Brain pericyte (primary cell): ENCODE data around the gene SMARCA1.
"Not testable (repeated sequence)": the region's sequence is repeated elsewhere in the genome, so short reads cannot be mapped to it uniquely, and the experiment has no call there.

ENCODE experiments used
- DNase-seq: peaks from one replicate; pipeline ENCODE4 v3.0.0-alpha.2; 2012; ENCODE audit warnings: low read depth, low spot score

Gene SMARCA1, protein sequence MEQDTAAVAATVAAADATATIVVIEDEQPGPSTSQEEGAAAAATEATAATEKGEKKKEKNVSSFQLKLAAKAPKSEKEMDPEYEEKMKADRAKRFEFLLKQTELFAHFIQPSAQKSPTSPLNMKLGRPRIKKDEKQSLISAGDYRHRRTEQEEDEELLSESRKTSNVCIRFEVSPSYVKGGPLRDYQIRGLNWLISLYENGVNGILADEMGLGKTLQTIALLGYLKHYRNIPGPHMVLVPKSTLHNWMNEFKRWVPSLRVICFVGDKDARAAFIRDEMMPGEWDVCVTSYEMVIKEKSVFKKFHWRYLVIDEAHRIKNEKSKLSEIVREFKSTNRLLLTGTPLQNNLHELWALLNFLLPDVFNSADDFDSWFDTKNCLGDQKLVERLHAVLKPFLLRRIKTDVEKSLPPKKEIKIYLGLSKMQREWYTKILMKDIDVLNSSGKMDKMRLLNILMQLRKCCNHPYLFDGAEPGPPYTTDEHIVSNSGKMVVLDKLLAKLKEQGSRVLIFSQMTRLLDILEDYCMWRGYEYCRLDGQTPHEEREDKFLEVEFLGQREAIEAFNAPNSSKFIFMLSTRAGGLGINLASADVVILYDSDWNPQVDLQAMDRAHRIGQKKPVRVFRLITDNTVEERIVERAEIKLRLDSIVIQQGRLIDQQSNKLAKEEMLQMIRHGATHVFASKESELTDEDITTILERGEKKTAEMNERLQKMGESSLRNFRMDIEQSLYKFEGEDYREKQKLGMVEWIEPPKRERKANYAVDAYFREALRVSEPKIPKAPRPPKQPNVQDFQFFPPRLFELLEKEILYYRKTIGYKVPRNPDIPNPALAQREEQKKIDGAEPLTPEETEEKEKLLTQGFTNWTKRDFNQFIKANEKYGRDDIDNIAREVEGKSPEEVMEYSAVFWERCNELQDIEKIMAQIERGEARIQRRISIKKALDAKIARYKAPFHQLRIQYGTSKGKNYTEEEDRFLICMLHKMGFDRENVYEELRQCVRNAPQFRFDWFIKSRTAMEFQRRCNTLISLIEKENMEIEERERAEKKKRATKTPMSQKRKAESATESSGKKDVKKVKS

DNA sequence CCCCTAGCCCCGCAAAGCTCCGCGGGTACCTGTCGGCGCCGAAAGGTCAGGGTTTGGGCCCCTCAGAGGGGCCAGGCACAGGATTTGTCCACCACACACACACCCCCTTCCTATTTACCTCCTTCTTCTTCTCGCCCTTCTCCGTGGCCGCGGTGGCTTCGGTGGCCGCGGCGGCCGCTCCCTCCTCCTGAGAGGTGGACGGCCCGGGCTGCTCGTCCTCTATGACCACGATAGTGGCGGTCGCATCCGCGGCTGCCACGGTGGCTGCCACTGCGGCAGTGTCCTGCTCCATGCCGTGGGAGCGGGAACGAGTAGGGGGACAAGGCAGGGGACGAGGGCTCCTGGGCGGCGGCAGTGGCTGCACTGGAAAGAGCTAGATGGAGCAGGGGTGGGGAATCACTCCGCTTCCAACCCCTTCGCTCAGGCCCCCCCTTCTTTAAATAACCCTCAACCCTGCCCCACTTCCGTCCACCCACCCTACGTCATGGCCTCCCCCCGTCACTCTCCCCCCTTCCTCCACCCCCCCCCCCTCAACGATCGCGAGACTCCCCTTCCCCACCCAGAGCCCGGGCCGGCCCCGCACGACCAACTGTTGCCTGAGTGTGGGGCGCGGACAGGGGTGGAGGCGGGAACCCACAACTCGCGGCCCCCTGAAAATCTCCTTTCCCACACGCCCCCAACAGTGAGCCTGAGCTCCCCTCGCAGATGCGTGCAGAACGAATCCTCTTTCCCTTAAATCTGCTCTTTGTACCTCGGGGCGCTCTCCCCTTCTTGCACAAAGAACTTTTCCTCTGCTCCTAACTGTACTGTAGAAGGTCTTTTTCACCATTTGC lies at the start of gene SMARCA1:
Gene SMARCA1 (minus strand): TSS at position 412 of the 833 bp plus-strand sequence. CDS start 120 bp downstream, at position 292.
- DNase-seq: no peak

DNA sequence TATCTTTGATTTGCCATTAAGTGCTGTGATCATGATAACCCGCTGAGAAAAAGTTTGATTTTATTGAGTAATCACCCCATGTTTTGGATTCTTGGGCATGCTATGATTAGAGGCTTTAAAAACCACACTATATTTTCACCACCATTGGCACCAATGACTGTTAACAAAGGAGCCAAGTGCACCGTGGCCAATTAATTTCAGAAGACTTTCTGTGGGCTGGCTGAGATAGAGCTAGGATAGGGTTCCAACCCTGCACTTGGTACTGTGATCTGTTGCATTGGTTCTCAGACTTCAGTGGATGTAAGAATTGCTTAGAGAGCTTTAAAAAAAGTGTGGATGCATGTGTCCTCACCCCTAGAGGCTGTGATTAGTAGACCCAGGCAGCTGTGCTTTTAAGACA lies 49.1 kb upstream of the SMARCA1 start:
- DNase-seq: no peak

DNA sequence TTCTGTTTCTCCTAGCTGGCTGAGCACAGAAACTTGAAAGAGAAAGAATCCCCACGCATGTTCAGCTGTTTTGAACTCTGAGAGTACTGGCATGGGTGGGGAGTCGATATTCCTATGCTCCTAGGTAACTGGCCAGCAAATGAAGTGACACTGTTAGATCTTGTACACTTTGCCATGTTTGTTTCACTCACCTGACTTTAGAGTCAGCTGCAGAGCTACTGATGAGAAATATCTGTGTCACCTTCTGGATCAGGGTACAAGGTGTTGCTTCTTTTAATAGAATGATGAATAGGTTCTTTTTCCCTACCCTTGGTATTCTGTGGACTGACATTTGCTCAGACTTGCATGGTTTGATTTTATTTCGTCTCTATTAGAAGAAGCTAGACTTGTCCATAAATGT lies 45.1 kb upstream of the SMARCA1 start:
- no peak for DNase-seq

DNA sequence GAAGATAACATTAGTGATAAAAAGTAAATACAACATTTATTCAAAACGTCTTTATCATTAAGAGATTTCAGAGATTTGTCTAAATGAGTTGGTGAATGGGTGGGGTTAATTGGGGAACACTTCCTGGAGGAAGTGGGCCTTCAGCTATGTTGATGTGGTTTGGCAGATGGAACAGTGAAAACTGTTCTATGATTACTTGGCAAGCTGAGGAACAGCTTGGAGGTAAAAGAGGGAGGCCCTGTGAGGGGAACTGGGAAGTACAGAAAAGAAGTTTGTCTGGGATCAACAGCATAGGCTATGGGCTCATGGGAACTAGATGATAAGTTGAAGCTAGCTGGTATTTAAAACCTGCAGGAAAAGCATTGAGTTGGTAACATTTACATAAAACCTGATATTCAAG lies 42.8 kb upstream of the SMARCA1 start:
- no peak for DNase-seq

DNA sequence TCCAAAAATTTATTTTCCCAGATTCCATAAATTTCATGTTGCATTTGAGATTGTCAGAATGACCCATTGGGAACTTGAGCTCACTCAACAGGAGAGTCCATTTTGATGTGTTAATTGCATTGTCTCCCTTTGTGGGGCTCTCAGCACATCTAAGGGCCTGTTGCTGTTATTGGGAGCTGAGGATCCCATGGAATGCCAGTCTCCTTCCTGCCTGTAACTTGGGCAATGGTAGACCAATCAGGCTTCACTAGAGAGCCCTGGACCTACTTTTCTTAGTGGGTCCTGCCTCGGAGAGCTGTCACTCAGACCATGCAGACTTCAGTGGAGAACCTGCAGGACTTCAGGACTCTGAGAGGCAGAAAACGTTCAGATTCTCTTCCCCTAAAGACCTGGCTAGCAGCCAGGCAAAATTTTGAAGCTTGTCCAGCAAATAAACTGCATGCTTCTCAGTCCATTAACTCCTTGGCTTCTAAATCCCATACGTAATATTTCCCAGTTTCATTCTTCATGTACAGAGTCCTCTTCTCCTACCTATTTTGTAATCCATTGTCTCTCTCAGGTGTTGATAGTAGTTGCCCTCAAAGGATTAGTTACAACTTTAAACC lies 41.9 kb upstream of the SMARCA1 start:
- no peak for DNase-seq

DNA sequence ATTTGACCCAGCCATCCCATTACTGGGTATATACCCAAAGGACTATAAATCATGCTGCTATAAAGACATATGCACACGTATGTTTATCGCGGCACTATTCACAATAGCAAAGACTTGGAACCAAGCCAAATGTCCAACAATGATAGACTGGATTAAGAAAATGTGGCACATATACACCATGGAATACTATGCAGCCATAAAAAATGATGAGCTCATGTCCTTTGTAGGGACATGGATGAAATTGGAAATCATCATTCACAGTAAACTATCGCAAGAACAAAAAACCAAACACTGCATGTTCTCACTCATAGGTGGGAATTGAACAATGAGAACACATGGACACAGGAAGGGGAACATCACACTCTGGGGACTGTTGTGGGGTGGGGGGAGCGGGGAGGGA lies 41.1 kb upstream of the SMARCA1 start:
- not testable (repeated sequence) for DNase-seq

DNA sequence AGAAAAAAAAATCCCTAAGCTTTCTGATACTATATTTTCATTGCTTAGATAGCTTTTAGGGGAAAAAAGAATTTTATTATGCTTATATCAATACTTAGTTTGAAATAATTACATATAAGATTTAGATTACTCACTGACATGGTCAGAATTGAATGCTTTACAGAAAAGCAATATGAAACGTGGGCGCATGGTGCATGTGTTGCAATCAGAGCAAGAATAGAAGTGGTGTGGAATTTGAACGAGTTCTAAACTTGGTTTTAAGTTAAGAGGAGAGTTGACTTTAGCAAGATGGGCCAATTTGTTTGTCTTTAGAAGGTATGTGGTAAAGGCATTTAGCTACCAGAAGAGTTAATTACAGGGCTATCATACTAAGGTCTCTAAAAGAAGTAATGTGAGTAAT lies 38.2 kb upstream of the SMARCA1 start:
- DNase-seq: no peak

DNA sequence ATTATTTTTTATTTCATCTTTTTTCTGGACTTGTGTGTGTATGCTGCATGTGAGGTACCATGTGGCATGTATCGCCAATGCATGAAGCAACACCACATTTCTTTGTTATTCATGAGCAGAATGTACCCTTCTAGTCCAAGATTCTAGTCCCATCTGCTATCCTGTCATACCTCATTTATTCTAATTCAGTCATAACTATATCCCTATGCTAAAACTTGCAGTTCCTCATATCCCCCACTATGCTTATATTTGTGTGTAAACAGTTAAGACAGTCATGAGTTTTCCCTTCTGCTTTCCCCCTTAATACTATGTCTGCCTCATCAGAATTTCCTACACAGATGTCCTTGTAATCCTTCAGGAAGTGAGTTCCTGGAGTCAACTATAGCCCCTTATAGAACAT lies 36.5 kb upstream of the SMARCA1 start:
- DNase-seq: no peak

DNA sequence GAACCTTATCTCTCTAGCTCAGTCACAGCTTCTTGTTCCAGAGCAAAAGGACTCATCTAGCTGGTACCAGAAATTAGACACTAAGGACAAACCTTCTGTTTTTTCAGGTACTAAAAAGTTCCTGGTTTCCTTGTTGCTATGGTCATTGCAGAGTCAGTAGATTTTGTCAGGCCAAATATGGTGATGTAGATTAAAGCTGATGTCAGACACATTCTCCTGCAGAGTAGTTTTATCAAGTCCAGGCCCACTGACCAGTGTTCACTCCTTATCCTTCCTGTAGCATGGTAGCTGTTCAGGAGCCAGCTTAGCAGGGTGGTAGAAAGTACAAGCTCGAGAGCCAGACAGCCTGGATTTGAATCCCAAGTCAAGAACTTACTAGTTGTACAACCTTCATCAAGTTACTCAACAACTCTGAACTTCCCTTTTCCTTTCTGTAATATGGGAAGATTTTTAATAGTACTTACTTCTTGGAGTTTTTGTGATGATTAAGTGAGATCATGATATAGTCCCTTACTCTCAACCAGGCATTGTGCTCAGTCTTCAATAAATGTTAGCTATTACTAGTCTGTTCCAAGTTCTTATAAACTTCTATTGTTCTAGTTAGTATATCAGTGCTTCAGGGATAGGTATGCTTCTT lies 34.7 kb upstream of the SMARCA1 start:
- DNase-seq: no peak

DNA sequence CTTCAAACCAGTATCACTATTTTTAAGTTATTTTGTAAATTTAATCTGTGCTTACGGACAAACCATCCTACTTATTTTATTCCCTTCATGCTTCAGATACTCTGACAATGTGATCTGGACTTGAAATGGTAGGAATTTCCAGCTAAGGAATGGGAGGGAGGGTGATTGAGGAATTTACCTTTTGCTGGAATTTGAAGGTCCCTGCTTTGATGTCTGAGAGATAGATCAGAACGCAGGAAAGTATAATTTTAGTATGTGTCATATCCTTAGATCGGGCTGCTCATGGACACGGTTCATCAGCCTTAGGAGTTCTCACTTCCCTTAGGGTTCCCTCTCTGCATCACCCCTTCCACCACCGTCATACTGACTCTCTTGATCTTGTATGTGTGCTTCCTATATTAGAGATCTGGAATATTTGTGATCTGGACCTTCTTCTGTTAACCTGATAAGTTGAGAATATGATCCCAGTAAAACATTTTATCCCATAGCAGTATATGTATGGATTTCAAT lies 33.6 kb upstream of the SMARCA1 start:
- DNase-seq: no peak

DNA sequence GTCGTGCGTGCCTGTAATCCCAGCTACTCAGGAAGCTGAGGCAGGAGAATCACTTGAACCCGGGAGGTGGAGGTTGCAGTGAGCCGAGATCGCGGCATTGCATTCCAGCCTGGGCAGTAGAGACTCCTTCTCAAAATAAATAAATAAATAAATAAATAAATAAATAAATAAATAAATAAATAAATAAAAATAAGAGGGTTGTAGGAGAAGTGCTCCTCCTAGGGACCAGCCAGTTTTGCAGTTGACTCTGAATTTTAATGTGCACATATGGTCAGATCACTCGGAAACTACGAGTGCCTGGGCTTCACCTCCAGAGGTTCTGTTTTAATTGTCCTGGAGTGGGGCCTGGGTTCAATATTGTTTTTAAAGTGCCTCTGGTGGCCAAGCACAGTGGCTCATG lies 31.5 kb upstream of the SMARCA1 start:
- DNase-seq: not testable (repeated sequence)

DNA sequence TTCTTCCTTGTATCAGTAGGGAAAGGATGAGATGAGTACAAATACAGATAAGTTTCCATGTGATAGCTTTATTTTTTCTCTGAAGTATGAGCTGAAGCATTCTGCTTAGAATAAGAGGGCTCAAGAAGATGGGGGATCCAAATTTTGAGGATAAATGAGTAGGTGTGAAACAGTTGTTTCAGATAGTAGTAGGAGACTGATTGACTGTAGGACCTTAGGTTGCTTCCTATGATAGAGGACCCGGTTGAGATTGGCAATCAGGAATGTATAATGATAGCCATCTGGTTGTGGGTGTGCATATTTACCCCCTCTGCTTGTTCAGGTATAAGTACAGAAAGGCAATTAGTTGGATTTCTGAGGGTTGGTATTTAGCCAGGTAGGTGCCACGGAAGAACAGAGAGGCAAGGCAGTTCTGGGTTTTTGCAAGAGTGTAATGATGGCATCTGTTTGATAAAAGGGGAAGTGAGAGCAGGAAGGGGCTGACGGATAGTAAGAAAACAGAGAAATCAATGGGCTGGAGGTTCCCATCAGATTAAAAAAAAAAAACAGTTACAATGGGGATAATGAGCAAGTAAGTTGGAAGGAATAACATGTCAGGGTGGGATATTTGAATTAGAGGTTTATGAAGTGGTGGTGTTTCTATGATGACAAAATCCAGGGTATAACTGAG lies 30.5 kb upstream of the SMARCA1 start:
- no peak for DNase-seq

DNA sequence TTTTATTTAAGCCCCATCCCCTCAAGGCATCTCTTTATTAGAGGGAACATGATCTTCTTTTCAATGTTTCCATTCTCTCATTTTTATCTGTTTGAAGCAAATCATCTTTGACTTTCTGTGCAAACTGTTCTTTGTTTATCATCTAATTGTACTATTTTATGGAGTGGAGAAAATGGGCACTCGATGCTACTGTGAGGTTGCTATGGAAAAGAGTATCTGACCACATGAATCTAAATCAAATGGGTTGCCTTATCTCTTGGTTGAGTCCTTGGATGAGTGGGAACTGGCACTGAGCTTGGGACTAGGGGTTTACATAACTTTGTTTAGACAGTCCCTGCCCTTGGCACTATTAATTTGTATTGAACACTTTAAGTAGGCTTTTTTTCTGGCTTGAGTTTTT lies 25.8 kb upstream of the SMARCA1 start:
- no peak for DNase-seq

DNA sequence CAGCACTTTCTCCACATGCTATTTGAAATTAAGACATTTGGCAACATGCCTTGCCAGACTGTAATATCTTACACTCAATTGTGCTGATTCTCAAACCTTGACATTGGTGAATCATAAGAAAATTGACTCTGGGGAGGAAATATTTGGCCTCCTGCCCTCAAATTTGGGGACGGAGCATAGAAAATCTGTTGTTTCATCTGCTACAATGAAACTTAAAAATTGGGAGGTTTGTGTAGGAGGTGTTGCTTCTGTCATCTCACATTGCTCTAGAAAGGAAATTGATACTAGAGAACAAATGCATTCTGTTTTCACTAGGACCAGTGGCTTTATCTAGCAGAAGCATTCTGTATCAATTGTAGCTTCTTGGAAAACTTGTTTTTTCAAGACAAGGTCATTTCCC lies 22.1 kb upstream of the SMARCA1 start:
- DNase-seq: no peak

DNA sequence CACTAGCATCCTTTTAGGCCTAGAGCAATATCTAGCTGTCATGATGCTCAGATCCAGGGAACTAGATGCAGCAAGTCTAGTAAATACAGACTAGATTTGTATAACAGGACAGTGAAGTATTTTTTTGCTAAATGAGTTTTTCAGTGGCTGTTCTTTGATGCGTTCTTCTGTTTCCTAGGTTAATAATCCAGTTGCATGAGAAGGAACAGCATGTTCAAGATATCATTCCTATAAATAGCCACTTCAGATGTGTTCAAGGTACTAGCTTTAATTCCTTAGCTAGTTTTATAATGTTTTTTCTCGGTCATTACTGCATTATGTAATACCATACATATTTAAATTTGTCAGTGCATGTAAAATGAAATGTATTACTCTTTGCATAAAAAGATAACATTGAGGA lies 21.5 kb upstream of the SMARCA1 start:
- no peak for DNase-seq

DNA sequence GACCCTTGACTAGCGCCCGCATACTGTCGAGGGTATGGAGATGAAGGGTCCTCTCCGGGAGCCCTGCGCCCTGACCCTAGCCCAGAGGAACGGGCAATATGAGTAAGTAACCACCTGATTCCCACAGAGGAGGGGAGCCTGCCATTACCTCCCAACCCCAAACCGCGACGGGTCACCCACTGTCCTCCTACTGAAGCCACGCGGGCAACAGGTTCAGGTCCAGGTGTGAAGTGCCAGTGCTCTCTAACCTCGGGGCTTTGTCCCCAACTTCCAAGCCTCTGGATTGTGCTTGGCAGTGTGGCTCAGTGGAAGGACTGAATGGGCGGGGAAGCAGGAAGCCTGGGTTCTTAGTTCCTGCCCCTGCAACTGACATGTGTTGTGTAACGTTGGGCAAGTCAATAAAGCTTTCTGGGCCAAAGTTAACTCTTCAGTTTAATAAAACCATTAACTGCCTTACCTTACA lies 17.5 kb upstream of the SMARCA1 start:
- DNase-seq: no peak

DNA sequence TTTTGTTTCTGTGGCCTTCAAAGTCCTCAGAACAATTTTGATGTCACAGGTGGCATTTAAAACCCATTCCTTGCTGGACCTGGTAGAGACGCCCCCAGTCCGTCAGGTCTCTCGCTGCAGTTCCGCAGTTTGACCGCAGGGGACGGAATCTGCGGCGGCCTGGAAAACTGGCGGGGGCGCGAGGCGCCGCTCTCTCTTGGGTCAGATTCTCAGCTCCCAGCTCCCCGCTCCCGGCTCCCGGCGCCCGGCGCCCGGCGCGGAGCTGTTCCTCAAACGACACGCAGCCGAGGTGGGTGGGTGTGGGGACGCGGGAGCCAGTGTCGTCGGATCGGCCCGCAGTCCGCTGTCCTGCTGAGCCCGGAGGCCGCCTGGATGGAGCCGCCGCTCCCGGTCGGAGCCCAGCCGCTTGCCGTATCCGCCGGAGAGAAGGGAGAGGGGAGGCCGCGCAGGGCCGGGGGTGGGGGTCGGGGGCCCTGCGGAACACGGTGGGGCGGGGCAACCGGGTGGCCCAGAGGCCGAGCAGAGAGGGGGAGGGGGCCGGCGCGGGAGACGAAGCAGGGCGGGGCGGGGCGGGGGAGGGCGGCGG lies 16.9 kb upstream of the SMARCA1 start, which contains the start of gene OCRL:
Gene OCRL (plus strand): TSS at position 192 of the 586 bp plus-strand sequence. CDS start 181 bp downstream, at position 373.
- DNase-seq: no peak

DNA sequence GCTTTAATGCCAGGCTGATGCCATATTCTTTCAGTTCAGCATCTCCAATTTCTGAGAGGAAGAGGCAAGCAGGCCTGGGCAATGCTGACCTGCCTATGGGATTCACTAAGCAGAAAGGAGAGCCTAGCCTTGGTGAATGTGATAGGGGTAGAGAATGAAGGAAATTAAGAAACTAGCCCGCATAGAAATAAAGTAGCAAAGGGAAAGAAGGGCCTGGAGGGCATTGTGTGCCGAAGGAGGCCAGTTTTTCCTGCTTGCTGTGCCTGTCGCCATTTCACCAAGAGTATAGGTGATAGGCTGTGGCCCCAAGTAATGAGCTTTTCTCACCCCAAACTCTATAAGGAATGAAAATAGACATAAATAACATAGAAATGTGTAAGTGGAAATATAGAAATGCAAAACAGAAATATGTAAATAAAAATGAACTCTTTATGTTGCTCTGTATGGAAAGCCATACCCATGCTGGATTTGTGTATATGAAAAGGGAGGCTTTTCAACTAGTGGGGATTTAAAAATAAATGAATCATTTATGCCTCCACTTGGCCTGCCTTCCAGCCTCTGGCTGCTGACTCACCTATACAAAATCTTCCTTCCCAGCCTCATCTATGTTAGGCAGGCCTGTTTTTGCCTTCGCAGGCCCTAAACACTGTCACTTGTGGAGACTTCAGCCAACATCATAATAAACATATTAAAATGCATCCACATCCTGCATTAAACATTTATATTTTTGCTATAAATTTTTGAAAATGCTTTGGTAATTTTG lies 11.7 kb upstream of the SMARCA1 start:
- no peak for DNase-seq
